Retinal pigment epithelial cell (primary cell): ENCODE data around the gene AQP5.

ENCODE experiments used
- DNase-seq: peaks from one replicate; pipeline ENCODE4 v3.0.0-alpha.2; 2010; ENCODE audit warnings: low read depth
- H3K4me3 ChIP-seq: 2 replicates; pipeline ENCODE4 v1.5.1; 2011; ENCODE audit warnings: mild to moderate bottlenecking, low read length, control low read depth, moderate library complexity
- CTCF ChIP-seq: conservative IDR thresholded peaks from 2 replicates; pipeline ENCODE4 v1.5.1; 2011; ENCODE audit warnings: low read depth, low read length, control low read depth, inconsistent platforms

Gene AQP5

GRCh38 chr12:49970658-49971057 lies 9.0 kb downstream of the AQP5 start:
- no peak for DNase-seq
- no peak for TF ChIP-seq CTCF
- no peak overlapping the region for H3K4me3 ChIP-seq

- no peak for DNase-seq
- TF ChIP-seq CTCF: no peak
- H3K4me3 ChIP-seq: no peak overlapping the region
Observed at GRCh38 chr12:49971141-49971540, 9.5 kb downstream of the AQP5 start.

DNA sequence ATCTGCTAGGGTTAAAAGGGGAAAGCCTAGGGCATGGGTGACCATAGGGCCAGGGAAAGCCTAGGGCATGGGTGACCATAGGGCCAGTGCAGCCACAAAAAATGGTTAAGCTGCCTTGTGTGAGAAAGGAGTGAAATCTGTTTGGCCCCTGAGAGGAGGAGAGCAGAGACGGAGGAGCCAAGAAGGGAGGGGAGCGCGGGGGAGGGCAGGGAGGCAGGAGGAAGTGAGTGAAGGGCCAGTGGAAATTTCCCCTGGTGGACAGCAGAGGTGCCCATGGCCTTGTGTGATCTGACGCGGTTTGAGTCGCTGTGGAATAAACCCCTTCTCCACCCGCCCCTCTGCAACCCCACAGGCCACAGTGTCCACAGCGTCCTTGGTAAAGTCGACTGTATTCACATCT lies 10.5 kb downstream of the AQP5 start:
- no peak for TF ChIP-seq CTCF
- DNase-seq: no peak
- H3K4me3 ChIP-seq: no peak overlapping the region

- no peak within 1 kb of the TSS for H3K4me3 ChIP-seq
- TF ChIP-seq CTCF: no peak
- DNase-seq: no peak
Observed at GRCh38 chr12:49972641-49973360, 11.1 kb downstream of the AQP5 start, which contains the start of gene AQP6. Gene AQP6 (plus strand): TSS chr12:49972947. CDS start chr12:49973174, 227 bp downstream.

DNA sequence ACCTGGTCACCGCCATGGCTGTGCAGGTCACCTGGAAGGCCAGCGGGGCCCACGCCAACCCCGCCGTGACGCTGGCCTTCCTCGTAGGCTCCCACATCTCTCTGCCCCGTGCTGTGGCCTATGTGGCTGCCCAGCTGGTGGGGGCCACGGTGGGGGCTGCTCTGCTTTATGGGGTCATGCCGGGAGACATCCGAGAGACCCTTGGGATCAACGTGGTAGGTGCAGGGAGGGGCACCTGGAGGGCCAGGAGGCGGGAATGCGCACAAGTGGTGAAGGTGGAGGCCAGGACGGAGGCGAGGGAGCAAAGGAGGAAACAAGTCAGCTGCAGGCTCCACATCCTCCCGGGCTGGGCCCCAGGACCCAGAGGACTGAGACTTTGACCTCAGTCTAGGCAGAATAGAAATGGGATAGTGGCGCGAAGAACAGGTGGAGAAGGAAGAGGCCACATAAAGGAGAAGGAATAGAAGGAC lies 11.7 kb downstream of the AQP5 start:
- no peak overlapping the region for H3K4me3 ChIP-seq
- no peak for TF ChIP-seq CTCF
- DNase-seq: no peak

DNA sequence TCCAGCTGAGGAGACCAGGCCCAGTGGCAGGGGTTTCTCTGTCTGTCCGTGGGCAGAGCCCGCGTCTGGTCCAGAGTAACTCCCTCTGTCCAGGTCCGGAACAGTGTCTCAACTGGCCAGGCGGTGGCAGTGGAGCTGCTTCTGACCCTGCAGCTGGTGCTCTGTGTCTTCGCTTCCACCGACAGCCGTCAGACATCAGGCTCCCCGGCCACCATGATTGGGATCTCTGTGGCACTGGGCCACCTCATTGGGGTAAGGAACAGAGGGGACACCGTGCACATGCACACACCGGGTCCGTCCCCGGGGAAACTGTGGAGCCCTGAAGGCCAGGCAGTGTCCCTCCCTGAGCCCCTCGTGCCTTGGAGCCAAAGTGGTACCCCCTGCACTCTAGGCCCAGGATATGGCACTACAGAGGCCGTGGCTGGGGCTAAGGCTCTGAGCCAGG lies 12.6 kb downstream of the AQP5 start:
- DNase-seq: no peak
- no peak overlapping the region for H3K4me3 ChIP-seq
- peak; percentile 63 for TF ChIP-seq CTCF

DNA sequence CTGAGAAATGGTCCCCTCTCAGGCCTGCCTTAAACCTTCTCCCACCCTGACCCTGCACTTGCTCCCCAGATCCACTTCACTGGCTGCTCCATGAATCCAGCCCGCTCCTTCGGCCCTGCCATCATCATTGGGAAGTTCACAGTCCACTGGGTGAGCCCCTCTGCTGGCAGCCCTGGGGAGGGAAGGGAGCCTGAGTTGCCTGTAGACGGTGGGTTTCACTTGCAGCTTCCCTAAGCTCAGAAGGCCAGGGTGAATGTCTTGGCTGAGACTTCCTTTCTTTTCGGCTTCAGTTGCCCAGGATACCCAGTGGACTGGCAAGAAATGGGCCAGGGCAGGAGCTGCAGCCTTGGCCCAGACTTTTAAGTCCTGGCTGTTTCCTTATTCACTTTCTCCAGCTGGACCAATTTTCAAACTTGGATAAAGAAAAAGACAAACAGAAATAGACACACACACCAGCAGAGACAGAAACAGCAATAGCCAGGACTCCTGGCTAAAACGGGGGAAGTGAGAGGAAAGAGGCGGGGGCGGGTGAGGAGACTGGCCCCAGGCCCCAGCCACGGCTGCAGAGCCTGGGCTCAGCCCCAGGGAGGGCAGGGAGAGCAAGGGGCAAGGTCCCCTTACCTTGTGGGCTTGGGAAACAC lies 13.1 kb downstream of the AQP5 start:
- DNase-seq: no peak
- H3K4me3 ChIP-seq: no peak overlapping the region
- no peak for TF ChIP-seq CTCF
